Gastroesophageal sphincter (tissue), 4 donors: ENCODE measurements around the gene TNNT2. TPM values are rescaled to one million over a fixed set of nuclear protein-coding genes. Genes with fewer than 3 reads are reported as not detected.

Source experiments
- ATAC-seq: fragments of 150-250 bp; one replicate; pipeline ENCODE4 v1.9.1; 2016; ENCODE audit warnings: mild to moderate bottlenecking, moderate library complexity
- H3K27ac ChIP-seq, 4 donors: fragments of 200-600 bp; sonication (generic) in 3 of 4; 1 replicate in 3 of 4; 2 replicates in 1 of 4; pipeline ENCODE4 v1.5.1; 2016 to 2019
- H3K27me3 ChIP-seq: fragments of 200-600 bp; sonication (generic); one replicate; pipeline ENCODE4 v1.5.1; 2019
- H3K36me3 ChIP-seq, 2 donors: fragments of 200-600 bp; sonication (generic); one replicate each; pipeline ENCODE4 v1.5.1; 2019; ENCODE audit warnings: control low read depth in 1 of 2
- H3K4me1 ChIP-seq, 3 donors: fragments of 200-600 bp; sonication (generic); 1 replicate in 2 of 3; 2 replicates in 1 of 3; pipeline ENCODE4 v1.5.1; 2016 to 2019; ENCODE audit warnings: control low read depth in 2 of 3
- H3K4me3 ChIP-seq, 2 donors: fragments of 200-600 bp; sonication (generic); one replicate each; pipeline ENCODE4 v1.5.1; 2019; ENCODE audit warnings: mild to moderate bottlenecking in 1 of 2, moderate library complexity in 1 of 2
- H3K9me3 ChIP-seq, 3 donors: fragments of 200-600 bp; sonication (generic); one replicate each; pipeline ENCODE4 v1.5.1; 2017 to 2019; ENCODE audit warnings: control low read depth in 2 of 3
- EP300 ChIP-seq: sonication (generic); formaldehyde crosslinking; IDR thresholded peaks from one replicate; pipeline ENCODE4 v1.6.1; 2017; ENCODE audit warnings: antibody characterized with exemption, mild to moderate bottlenecking
- POLR2A ChIP-seq, 2 donors: fragments of 450-650 bp; IDR thresholded peaks; one replicate each; pipeline ENCODE4 v1.6.1; 2017; ENCODE audit warnings: antibody characterized with exemption in 2 of 2, mild to moderate bottlenecking in 2 of 2, moderate library complexity in 1 of 2
- POLR2AphosphoS5 ChIP-seq: sonication (generic); formaldehyde crosslinking; IDR thresholded peaks from one replicate; pipeline ENCODE4 v1.6.1; 2017; ENCODE audit warnings: antibody characterized with exemption
- WGBS, 2 donors: methylation state at CpG; one replicate each; pipeline ENCODE4 v1.1.5; 2018; ENCODE audit warnings: low coverage in 1 of 2; 5-methylcytosine and 5-hydroxymethylcytosine counted together
- total RNA-seq, 4 donors: library from RNA; depleted of rRNA; stranded (reverse); fragments of >200 nt; gene quantifications; one replicate each; pipeline ENCODE4 v1.1.0, GENCODE V29; 2016
- TF ChIP-seq, protein P1 (sequence below), 4 experiments: fragments of 200-600 bp in 2 of 4; fragments of 450-650 bp in 2 of 4; sonication (generic) in 1 of 4; IDR thresholded peaks; one replicate each; pipeline ENCODE4 v1.5.1; 2017 to 2019; ENCODE audit warnings: antibody characterized with exemption in 4 of 4, mild to moderate bottlenecking in 2 of 4, moderate library complexity in 2 of 4

The TNNT2 gene
- under 1 TPM in 3 of 4 donors, not detected in 1; 0.47 to 0.94 (median 0.81) TPM for total RNA-seq

DNA sequence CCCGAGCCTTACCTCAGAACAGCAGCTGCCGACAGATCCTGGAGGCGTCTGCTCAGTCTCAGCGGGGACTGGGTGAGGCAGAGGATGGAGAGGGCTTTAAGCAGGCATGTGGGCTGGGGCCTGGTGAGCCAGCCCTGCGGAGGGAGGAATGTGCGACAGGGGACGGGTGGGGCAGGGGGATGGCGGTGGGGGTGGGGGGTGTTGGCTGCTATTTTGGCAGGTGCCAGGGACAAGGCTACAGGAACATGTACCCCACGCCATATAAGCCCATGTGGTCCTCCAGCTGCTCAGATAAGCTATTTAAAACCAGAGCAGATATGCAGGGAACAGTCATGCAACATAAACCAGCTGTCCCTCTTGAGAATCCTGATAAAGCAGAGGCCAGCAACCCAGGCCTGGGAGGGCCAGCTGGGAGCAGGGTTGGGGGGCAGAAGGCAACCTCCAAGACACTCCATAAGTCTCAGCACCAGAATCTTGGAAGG lies at the start of gene TNNT2:
TSS of gene TNNT2 (minus strand) at position 70 of the 482 bp plus-strand sequence. CDS start 4,426 bp downstream, outside the sequence.
- no peak for TF ChIP-seq POLR2A (IDR thresholded peaks at IDR 0.05)
- TF ChIP-seq, protein P1, sequence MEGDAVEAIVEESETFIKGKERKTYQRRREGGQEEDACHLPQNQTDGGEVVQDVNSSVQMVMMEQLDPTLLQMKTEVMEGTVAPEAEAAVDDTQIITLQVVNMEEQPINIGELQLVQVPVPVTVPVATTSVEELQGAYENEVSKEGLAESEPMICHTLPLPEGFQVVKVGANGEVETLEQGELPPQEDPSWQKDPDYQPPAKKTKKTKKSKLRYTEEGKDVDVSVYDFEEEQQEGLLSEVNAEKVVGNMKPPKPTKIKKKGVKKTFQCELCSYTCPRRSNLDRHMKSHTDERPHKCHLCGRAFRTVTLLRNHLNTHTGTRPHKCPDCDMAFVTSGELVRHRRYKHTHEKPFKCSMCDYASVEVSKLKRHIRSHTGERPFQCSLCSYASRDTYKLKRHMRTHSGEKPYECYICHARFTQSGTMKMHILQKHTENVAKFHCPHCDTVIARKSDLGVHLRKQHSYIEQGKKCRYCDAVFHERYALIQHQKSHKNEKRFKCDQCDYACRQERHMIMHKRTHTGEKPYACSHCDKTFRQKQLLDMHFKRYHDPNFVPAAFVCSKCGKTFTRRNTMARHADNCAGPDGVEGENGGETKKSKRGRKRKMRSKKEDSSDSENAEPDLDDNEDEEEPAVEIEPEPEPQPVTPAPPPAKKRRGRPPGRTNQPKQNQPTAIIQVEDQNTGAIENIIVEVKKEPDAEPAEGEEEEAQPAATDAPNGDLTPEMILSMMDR (IDR thresholded peaks at IDR 0.05) = no peak
- TF ChIP-seq POLR2AphosphoS5 = no peak
- no peak for TF ChIP-seq EP300
- Histone ChIP-seq H3K27ac (no peak within 1 kb of the TSS), H3K27me3 (peaks cover 41% of the 10 kb centered on the region), H3K9me3 (no peaks in the 10 kb centered on the region), H3K4me1 (no peaks in the 10 kb centered on the region), H3K4me3 (no peak within 1 kb of the TSS), H3K36me3 (no peaks in the 10 kb centered on the region)
- no CpG with 5 or more reads among the region's 9 CpGs for WGBS, 2 donors
- no peak for ATAC-seq

DNA sequence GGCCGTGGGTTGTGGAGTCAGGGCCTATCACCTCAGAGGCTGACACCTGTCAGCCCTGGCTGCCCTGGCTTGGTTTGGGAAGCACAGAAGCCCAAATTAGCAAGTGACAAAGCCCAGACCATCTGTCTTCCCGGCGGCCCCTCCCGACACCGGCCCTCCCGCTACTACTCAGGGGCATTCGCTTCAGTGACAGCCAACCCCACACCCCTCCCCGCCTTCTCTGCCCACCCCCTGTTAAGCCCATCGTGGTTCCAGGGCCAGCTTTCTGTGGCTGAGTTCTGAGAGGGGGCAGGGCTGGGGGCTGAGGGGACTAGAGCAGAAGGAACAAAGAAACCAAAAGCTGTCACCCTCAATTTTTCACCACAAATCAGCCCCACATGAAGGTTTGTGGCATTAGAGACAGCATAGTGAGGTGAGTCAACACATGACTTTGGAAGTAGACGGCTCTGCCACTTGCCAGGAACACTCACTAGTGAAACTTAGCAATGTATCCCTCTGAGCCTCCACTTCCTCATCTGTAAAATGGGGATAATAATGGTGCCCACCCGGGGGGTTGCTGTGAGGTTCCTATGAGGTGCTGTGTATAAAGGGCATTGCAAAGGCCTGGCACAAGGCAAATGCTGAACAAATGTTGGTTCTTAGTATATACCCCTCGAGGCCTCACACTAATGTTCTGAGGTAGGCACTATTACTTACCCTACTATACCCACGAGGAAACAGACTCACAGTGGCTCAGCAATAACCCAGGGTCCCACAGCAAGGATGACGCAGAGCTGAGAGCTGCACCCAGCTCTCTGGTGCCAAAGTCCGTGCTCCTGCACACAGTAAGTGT lies 49.2 kb upstream of the TNNT2 start:
- TF ChIP-seq, protein P1 (IDR thresholded peaks at IDR 0.05) = no peak
- no peak for TF ChIP-seq POLR2AphosphoS5
- no peak for TF ChIP-seq POLR2A (IDR thresholded peaks at IDR 0.05)
- TF ChIP-seq EP300 = no peak
- no peak for ATAC-seq
- Histone ChIP-seq H3K27me3 (peaks cover 31% of the 10 kb centered on the region), H3K4me3 (no peak overlapping the region), H3K27ac (no peak overlapping the region), H3K9me3 (peaks cover 0 to 5% (median 0%) of the 10 kb centered on the region in 3 donors), H3K36me3 (no peaks in the 10 kb centered on the region), H3K4me1 (no peaks in the 10 kb centered on the region)
- WGBS, 2 donors = 68 to 80% methylated on average over 5 to 9 of the region's 15 CpGs

- H3K36me3 ChIP-seq = no peaks in the 10 kb centered on the region
- no peak overlapping the region for H3K27ac ChIP-seq
- no peaks in the 10 kb centered on the region for H3K4me1 ChIP-seq
- WGBS, 2 donors = 100% methylated on average over 2 of the region's 2 CpGs; no CpG with 5 or more reads in 1 of the 2 donors
- no peak for ATAC-seq
- no peak overlapping the region for H3K4me3 ChIP-seq
- H3K9me3 ChIP-seq = peaks cover 0 to 5% (median 0%) of the 10 kb centered on the region in 3 donors
- TF ChIP-seq, protein P1 (IDR thresholded peaks at IDR 0.05) = no peak
- TF ChIP-seq EP300 = no peak
- TF ChIP-seq POLR2AphosphoS5 = no peak
- no peak for TF ChIP-seq POLR2A (IDR thresholded peaks at IDR 0.05)
- peaks cover 10% of the 10 kb centered on the region for H3K27me3 ChIP-seq
These were observed 46.7 kb upstream of the TNNT2 start for GRCh38 chr1:201424146-201424545.

GRCh38 chr1:201423655-201424054 lies 46.2 kb upstream of the TNNT2 start:
- Histone ChIP-seq H3K4me3 (no peak overlapping the region), H3K9me3 (peaks cover 0 to 5% (median 0%) of the 10 kb centered on the region in 3 donors), H3K36me3 (no peaks in the 10 kb centered on the region), H3K27me3 (peaks cover 6% of the 10 kb centered on the region), H3K4me1 (no peaks in the 10 kb centered on the region), H3K27ac (no peak overlapping the region)
- TF ChIP-seq POLR2AphosphoS5 = no peak
- ATAC-seq = no peak
- WGBS, 2 donors = 80 to 98% methylated on average over 1 to 5 of the region's 6 CpGs

DNA sequence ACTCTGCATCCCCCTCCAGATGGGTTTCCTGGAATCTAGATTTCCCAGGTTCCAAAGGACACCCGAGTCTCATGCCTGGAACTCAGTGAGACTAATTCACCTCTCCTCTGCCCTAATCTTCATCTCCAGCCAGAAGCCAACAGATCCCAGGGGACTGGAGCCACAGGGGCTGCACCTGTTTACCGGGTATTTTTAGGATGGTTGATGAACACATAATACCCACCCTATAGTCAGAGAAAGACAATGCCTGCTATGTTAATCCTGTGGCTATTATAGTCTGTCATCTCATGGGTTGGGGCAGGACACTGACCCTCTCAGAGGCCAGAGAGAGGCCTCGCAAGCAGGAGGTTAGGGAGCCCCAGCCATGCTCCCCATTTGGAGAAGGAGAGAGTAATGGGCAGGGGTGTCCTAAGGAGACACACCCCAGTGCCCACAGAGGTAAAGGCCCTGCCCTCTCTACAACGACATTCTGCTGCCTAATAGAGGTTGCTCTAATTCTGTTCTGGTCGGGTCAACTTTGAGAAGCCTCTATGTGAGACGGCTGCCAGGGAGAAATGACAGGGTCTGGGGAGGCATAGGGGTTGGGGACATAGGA lies 45.1 kb upstream of the TNNT2 start:
- H3K27ac ChIP-seq = no peak overlapping the region
- no peaks in the 10 kb centered on the region for H3K36me3 ChIP-seq
- no peak for TF ChIP-seq POLR2AphosphoS5
- no peak for TF ChIP-seq POLR2A (IDR thresholded peaks at IDR 0.05)
- TF ChIP-seq EP300 = no peak
- TF ChIP-seq, protein P1 (IDR thresholded peaks at IDR 0.05) = no peak
- WGBS, 2 donors = 68 to 76% methylated on average over 3 of the region's 6 CpGs
- ATAC-seq = no peak
- no peak overlapping the region for H3K4me3 ChIP-seq
- H3K9me3 ChIP-seq = peaks cover 0 to 5% (median 0%) of the 10 kb centered on the region in 3 donors
- no peaks in the 10 kb centered on the region for H3K4me1 ChIP-seq
- H3K27me3 ChIP-seq = no peaks in the 10 kb centered on the region
